GM19240 (cell line): Measurements from ENCODE around the gene XIRP2.

Source experiments
- DNase-seq: peaks from one replicate; pipeline ENCODE4 v3.0.0; 2011; ENCODE audit warnings: low spot score; ENCODE audit not compliant: insufficient read length

Gene XIRP2

DNA sequence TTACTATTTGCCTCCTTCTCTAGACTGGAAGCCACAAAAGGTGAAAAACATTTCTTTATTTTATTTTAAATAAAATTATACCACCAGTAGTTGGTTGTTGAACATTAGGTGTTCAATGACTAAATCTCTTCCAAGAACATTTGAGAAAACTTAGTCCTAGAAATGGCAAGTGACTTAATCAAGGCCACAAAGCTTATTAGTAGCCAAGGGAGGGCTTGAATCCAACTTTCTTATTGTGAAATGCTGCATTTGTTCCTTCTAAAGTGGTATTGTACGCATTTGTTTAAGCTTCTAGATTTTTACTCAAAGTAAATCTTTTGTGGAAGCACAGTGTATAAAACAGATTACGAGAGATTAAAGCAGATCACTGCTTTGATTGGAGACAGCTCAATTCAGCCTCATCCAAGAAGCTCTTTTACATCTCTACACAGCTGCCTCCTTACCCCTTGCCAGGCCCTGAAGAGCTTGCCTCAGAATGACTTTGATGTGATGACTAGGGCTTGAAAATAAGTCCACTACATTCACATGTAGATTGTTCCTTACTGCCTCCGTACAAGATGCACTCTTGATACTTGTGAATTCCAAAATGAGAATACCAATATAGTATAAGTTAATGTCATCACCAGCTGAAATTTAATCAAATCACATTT is 244.8 kb downstream of the XIRP2 start:
- no peak for DNase-seq

DNA sequence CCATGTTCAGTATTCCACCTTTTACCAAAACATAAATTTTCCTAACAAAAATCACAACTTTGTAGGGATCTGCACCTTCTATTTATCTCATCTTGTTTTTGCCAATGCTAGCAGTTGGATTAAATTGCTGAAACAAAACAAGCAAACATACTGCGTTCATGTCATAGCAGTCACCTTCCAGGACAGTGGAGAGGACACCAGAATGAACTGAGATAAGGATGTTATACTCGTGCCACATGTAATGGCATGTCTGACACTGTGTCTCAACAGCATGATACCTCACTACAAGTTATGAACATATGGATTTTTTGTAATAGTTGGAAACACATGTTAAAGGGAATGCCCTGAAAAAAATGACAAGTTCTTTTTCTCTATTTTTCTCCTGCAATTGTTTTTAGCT is 245.3 kb downstream of the XIRP2 start:
- no peak for DNase-seq

DNA sequence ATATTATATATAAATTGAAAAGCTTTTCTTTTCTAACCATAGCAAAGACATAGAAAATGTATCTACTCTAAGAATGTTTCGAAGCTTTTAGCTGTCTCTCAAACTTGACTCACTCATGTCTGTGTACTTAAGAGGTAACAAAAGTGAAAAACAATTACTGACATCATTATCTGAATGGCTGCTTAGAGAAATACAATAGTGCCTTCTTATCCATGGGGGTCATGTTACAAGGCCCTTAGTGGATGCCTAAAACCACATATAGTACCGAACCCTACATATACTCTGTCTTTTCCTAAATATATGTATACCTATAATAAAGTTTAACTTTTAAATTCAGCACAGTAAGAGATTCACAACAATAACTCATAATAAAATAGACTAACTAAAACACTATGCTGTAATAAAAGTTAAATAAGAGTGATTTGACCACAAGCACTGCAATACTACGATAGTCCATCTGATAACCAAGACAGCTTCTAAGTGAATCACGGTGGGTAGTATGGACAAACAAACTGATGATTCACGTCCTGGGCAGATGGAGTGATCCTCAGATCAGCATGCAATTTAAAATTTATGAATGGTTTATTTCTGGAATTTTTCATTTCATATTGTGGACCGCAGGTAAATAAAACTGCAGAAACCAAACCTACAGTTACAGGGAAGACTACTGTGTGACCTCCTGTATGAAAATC is 246.2 kb downstream of the XIRP2 start:
- no peak for DNase-seq

DNA sequence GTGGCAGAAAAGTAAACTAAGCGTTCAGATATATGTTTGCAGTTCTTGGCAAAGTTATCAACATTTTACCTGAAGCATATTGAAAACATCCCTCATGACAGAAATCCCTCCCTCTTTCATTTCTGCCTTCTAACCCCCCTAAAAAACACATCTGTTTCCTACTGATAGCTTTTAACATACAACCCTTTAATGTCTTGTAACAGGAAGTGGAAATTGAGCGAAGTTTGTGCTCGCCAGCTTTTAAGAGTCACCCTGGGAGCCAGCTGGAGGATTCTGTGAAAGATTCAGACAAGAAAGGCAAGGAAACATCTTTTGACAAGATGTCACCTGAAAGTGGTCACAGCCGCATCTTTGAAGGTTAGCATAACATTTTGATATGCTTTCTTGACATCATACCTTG is 247.4 kb downstream of the XIRP2 start:
- DNase-seq: no peak

DNA sequence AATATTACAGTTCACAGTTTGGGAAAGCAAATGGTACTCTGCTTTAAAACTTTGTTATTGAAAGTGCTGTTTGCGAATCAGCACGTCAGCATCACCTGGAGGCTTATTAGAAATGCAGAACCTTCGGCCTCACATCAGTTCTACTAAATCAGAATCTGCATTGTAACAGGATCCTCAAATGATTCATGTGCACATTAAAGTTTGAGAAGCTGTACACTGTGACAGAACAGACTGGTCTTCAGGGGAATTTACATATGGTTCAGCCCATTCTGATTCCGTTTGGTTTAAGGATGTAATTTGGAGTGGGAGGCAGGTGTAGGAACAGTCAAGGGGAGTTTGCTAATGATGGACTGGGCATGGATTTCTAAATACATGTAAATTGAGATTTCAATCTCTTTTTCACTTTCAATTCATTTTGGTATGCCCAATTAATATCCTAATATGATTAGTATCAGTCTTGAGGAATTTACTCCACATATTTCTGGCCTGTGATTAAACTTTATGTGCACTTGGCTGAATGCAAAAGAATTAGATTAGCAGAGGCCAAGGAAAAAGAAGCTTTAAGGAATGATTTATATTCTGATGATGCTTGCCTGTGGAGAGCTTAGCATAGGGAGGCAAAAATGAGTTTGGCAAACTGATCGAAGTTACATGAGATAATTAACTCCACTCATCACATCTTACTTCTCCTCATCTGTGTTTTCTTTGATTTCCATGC is 248.8 kb downstream of the XIRP2 start:
- DNase-seq: no peak

DNA sequence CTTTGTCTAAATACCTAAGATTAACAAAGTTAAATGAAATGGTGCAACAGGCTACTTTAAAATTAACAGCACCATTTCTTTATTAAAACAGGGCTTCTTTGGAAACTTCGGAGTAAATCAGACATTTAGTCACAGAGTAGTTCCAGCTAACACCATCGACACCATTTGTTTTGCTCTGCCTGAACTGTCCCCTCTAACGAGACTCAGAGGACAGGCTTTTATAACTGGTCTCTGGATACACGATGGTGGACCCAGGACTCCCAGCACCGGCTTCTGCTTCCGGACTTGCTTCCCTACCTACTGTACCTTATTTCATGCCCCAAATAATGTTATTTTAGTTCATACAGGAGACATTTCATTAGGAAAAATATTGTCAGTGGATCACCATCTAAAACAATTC is 252.1 kb downstream of the XIRP2 start:
- DNase-seq: no peak

DNA sequence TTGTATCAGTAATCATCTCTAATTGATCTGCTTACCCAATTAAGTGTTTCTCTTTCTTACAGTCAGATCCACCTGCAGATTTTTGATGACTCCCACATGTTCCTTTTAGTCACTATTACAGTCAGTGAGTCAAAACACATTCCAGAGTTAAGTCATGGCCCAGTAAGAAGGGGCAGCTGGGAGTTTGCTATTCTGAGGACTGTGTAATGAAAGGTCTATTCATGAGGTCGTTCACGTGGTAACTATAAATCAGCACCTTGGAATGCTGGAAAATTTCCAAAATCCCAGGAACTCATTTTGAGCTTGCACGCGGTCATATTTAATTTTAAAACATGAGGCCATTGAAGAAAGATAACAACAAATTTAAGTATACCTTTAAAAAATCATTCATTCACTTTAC is 252.5 kb downstream of the XIRP2 start:
- no peak for DNase-seq

DNA sequence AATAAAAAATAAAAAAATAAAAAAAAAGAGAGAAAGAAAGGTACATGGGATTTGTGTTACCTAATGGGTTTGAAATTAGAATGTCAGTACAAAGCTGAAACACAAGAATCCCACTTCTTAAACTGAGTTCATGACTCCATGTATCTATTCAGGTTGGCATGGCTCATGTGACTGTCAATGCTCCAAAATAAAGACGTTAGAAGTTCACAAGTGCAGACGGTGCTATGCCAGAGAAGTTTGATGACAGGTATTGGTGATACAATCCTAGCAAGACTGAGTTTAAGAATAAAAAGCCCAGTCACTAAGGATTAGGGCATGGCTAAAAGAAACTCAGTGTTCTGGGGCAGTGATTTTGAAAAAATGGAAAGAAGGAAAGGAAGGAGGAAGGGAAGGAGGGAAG is 254.3 kb downstream of the XIRP2 start:
- DNase-seq: no peak

DNA sequence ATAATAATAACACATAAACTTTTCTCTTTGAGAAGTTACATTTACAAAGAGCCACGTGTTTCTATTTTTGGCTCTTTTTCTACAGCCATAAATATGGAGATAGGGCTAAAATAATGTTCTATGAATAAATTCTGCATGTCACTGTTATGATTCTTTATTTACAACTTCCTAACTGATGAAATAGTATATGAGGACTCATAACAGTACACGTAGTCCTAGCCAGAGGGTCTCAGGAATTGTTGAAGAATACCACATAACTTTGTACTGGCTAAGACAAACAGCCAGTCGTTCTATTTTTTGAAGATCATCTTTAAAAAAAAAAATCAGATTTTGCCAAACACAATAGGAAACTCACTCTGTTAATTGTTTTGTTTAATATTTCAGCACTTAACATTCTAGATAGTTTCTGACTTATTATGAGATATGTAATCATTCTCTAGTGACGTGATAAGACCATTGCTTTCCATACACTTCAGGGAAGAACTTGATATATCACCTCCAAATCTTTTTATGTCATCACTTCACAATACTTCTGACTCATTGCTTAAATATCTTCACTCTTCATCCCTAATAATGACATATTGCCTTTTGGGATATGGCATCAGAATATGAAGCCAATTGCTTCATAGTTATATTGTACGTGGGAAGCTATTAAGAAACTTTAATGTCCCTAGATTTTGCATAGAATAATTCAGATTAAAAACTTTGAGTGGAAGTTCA is 256.1 kb downstream of the XIRP2 start:
- DNase-seq: no peak

DNA sequence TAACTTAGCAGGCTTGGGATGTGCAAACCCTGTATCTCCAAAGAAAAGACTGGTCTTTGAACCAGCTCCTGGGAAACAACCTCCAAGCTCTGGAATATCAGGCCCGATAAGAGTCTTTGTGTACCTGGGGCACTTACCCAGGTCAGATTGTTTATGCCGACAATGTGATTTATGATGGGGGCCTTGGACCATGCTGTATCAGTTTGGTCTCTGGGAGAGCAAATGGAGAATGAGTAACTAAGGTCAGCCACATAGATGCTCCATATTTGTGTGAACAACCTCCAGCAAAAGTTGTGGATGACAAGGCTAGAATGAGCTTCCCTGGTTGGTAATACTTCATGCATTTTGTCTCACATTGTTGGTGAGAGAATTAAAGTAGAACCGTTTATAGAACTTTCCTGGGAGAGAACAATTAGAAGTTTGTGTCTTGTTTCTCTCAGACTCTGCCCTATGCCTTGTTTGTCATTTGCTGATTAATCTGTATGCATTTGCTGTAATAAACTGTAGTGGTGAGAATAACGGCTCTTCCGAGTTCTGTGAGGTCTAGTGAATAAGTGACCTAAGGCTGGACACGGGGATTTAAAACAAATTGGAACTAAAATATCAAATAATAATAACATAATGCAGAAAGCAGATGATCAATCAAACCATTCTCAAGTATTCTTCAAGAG is 259.1 kb downstream of the XIRP2 start:
- DNase-seq: no peak

DNA sequence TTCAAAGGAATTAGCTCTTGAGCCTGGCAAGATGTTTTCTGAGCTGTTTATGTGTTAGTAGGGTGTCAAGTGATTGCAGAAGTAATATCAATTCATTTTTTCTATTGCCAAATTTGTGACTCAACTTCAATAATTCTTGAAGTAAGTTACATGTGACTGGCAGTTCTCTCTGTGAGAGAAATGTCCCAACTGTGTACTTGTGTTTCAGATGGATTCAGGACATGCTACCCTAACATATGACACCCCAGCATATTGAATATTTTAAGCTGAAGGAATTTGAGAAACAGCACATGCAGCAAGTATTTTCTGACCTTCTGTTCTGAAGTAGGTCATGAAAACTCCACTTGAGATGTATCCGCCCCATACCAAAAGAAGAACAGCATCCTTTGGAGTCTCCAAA is 263.6 kb downstream of the XIRP2 start:
- no peak for DNase-seq

DNA sequence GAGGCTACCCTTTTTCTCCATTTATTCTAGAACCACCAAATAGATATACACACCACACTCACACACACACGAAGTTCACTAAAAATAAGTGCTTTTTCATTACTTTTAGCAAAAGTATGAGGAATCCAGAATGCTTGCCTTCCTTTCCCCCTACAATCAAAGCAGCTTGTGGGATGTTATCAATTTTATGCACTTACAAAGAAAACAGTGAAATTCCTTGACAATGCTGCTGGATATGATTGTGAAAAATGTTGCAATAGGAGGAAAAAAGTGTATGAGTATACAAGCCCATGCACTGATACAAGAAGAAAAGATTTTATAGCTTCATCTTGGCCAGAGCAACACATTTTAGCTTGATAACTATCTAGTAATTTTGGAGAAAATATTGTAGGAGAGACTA is 269.2 kb downstream of the XIRP2 start:
- no peak for DNase-seq

DNA sequence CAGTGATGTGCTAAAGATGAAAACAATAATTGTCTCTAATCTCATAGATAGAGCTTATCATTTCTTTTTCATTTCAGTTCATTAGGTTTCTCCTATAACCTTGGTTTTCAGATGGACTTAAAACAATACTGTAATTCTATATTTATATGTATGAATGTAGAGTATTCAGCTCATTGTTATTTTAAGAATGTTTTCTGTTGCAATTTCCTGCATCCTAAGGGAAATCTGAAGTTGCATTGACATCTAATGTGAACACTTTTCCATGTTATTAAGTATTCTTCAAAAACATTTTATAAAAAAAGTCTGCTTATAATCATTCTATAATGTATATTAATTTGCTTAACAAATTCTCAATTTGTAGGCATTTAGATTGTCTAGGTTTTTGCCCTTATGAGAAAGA is 288.9 kb downstream of the XIRP2 start:
- no peak for DNase-seq

DNA sequence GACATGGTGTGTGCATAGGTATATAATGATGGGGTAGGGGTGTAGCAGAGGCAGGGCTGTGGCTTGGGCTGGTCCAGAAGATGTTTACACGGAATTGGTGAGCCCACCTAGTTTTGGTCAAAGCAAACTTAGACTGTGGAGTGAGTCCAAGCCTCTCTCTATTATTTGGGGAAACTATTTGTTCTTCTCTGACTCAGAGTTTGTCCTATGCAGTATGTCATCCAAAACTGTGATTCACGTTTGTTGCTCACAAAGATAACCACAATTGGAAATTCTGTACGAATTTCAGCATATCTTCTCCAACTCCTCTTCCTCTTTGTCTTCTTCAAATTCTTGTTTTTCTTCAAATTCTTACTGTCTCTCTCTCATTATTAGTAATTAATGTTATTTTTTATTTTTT is 292.9 kb downstream of the XIRP2 start:
- no peak for DNase-seq

DNA sequence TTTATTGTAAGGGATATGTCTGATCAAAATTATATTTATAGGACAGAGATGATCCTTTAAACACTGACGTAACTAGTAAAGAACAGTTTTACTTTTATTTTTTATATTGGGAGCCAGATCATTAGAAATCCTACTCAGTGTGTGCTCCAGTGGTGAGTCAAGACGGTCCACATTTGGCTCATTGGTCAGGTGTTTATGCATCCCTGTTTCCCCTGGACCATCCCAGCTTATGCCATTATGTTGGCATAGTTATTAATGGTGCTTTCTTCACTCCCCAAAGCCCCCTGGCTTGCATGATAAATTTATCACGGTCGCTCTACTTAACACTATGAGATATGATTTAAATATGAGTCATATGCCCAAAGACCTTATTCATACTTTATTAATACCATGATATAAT is 293.4 kb downstream of the XIRP2 start:
- DNase-seq: no peak

DNA sequence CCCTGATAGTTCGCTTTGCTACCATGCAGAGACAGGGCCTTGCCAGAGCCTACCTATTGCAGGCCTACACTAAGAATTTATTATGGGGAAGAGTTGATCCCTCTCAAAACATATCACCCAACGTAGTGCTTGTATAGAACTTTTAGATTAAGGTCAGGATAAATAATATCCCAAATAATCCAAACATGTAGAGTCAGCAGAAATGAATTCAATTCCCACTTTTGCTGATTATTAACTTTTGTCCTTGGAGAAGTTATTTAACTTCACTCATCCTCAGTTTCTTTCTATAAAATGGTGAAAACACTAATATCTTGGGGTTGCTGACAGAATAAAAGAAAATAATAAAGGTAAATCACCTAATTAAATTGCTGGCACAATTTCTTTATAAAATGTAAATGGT is 294.1 kb downstream of the XIRP2 start:
- DNase-seq: no peak

DNA sequence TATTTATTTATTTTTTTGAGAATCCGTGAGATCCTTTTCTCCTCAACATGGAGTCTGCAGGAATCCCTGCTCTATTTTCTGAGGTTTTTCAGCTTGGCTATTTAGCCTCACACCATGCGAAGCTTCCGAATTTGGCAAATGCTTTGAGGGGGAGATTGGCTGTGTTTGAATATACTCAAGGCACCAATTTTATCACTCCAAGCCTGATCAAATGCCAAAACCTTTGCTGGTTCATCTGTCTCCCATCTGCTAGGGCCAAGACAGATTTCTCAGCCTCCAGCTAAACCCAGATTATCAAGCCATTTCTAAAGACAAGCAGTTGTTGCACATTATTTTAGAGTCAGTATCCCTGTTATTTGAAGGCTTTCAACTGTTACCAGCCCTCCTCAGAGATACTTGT is 295.7 kb downstream of the XIRP2 start:
- no peak for DNase-seq

DNA sequence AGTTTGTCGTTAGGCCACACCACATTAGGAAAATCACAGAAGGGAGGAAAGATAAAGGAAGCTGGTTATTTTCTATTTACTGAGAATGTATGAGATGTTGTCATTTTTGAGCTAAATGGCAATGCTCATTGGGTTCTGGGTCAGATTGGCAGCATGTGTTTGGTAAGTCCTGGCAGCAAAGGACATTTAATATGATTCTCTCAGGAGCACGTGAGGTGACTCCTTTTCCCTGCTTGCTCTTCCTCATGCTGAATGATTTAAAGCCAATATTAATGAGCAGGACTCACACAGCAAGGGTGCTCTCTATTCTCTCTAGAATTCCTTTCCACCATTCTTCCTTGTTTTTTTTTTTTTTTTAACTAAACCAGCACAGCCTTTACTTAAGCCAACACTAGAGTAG is 298.2 kb downstream of the XIRP2 start:
- DNase-seq: no peak

DNA sequence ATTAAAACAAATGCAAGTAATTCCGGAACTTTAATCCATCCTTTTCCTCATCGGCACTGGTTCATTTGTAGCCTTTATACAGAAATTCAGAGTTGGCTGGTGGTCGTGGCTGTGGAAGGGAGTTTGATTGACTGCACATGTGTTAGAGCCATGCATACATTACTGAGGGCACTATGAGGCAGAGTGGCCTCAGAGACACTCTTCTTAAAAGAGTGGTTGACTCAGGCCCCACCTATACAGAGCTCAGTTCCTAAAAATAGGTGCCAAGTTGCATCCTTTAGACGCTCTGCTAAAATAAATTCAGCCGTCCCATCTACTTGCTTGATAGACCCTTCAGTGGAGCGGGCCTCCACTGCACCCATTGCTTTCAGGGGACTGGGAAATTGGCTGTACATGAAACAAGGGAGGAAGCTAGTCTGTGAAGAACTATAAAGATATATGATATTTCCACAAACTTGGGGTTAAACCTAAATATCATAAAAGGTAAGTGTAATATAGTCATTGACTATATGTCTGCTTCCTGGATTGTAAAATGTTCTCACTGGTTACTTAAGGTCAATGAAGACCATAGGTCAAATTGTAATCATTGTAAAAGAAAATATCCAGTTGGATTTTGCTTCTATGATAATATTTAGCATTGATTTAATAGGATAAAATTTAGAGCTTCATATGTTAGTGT is 298.9 kb downstream of the XIRP2 start:
- no peak for DNase-seq

DNA sequence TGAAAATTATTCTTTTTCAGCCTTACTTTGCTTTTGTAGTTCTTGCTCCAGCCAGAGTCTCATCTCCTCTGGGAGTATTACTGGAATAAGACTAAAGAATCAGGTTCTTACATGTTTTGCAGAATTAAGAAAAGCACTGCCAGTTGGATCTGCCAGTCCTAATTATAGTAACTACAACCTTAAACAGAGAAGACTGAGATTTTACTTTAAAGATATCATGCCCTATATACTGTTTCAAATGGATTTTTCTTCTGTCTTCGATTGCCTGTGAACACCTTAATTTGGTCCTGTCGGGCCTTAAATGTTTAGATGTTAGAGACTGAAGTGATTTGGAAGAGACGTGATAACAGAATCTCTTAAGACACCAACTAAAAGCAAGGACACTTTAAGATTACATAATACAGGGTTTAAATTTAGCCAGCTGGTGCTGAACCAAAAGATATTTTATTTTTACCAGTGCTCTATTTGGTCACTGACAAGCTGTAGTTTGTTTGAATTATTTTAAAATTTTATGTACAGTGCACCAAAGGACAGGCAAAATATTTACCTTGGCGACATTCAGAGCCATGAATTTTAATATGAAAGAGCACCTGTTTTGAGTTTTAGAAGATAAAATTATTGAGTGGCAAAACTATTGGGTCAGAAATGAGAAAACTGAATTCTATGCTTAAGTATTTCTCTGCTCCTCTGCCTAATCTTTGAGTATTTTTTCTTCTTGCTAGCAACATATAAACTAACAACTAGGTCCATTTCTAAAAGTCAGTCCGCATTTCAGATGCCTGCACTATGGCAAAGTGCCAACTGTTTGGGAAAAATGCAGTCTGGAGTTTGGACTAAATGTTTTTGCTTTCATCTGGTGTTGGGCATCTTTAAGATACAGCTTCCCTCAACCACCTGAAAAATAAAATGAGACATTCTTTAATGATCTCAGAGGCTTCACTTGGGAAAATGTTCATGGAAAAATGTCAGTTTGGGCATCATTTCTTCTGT is 300.0 kb downstream of the XIRP2 start:
- DNase-seq: no peak
